ENCODE measurements around the gene TNN. TPM values are rescaled to one million over a fixed set of nuclear protein-coding genes. Genes with fewer than 3 reads are reported as not detected.

TNN gene
- total RNA-seq, 4 donors from 2014 or later = 5.9 TPM; not detected in 3

- intact Hi-C loops (cut with DNase I; ENCODE audit: low total_unique reads) = no loop called here
- peaks cover 0 to 8% of the 10 kb centered on the region in 2 donors for H3K4me1 ChIP-seq
These were observed 42.9 kb upstream of the TNN start for GRCh38 chr1:175024773-175025172.

GRCh38 chr1:175033953-175034352 is 33.7 kb upstream of the TNN start:
- no peak overlapping the region for H3K27ac ChIP-seq
- no peaks in the 10 kb centered on the region for H3K27me3 ChIP-seq
- no peak for TF ChIP-seq CTCF (IDR thresholded peaks at IDR 0.05)
- TF ChIP-seq POLR2A (IDR thresholded peaks at IDR 0.05) = no peak
- no peaks in the 10 kb centered on the region for H3K36me3 ChIP-seq
- H3K4me1 ChIP-seq = no peaks in the 10 kb centered on the region
- no peak overlapping the region for H3K4me3 ChIP-seq
- intact Hi-C loops (cut with DNase I; ENCODE audit: low total_unique reads) = loop anchor here (10.0 kb wide), 1 partner anchor 91 kb away; no protein-coding TSS in a partner anchor
- no peaks in the 10 kb centered on the region for H3K9me3 ChIP-seq
- no peak for DNase-seq

More at GRCh38 chr1:175024773-175025172, 42.9 kb upstream of the TNN start:
- H3K27me3 ChIP-seq = no peaks in the 10 kb centered on the region
- no peak overlapping the region for H3K4me3 ChIP-seq
- DNase-seq = no peak
- H3K9me3 ChIP-seq = no peaks in the 10 kb centered on the region
- TF ChIP-seq CTCF (IDR thresholded peaks at IDR 0.05) = no peak
- no peak for TF ChIP-seq POLR2A (IDR thresholded peaks at IDR 0.05)
- H3K36me3 ChIP-seq = no peaks in the 10 kb centered on the region
- no peak overlapping the region for H3K27ac ChIP-seq

- no peak for TF ChIP-seq CTCF (IDR thresholded peaks at IDR 0.05)
- TF ChIP-seq POLR2A (IDR thresholded peaks at IDR 0.05) = no peak
- intact Hi-C loops (cut with DNase I; ENCODE audit: low total_unique reads) = loop anchor here (10.0 kb wide), 1 partner anchor 90 kb away; no protein-coding TSS in a partner anchor
- no peaks in the 10 kb centered on the region for H3K27me3 ChIP-seq
- H3K36me3 ChIP-seq = no peaks in the 10 kb centered on the region
- H3K4me1 ChIP-seq = no peaks in the 10 kb centered on the region
- no peaks in the 10 kb centered on the region for H3K9me3 ChIP-seq
- DNase-seq = no peak
- no peak overlapping the region for H3K4me3 ChIP-seq
- H3K27ac ChIP-seq = no peak overlapping the region
These were observed 32.9 kb upstream of the TNN start for GRCh38 chr1:175034775-175035174.

- Histone ChIP-seq H3K4me3 (no peak overlapping the region), H3K9me3 (no peaks in the 10 kb centered on the region), H3K27ac (no peak overlapping the region), H3K4me1 (no peaks in the 10 kb centered on the region), H3K27me3 (no peaks in the 10 kb centered on the region), H3K36me3 (no peaks in the 10 kb centered on the region)
- no peak for DNase-seq
- TF ChIP-seq POLR2A (IDR thresholded peaks at IDR 0.05) (no peak), CTCF (IDR thresholded peaks at IDR 0.05) (no peak)
- intact Hi-C loops (cut with DNase I; ENCODE audit: low total_unique reads) = loop anchor here (10.0 kb wide), 1 partner anchor 89 kb away; no protein-coding TSS in a partner anchor
These were observed 31.8 kb upstream of the TNN start for GRCh38 chr1:175035865-175036264.

GRCh38 chr1:175036476-175036875 is 31.2 kb upstream of the TNN start:
- no peaks in the 10 kb centered on the region for H3K4me1 ChIP-seq

More at GRCh38 chr1:175036476-175036875, 31.2 kb upstream of the TNN start:
- no peak overlapping the region for H3K27ac ChIP-seq
- no peaks in the 10 kb centered on the region for H3K9me3 ChIP-seq
- intact Hi-C loops (cut with DNase I; ENCODE audit: low total_unique reads) = loop anchor here (10.0 kb wide), 1 partner anchor 88 kb away; no protein-coding TSS in a partner anchor
- H3K4me3 ChIP-seq = no peak overlapping the region
- H3K27me3 ChIP-seq = no peaks in the 10 kb centered on the region
- TF ChIP-seq POLR2A (IDR thresholded peaks at IDR 0.05) = no peak
- no peak for TF ChIP-seq CTCF (IDR thresholded peaks at IDR 0.05)
- H3K36me3 ChIP-seq = no peaks in the 10 kb centered on the region
- no peak for DNase-seq
